GM12878 (cell line): ENCODE measurements around the gene CLK1. TPM values are rescaled to one million over a fixed set of nuclear protein-coding genes. Genes with fewer than 3 reads are reported as not detected.

Experiments
- BCL11A ChIP-seq: IDR thresholded peaks from 2 replicates; pipeline ENCODE4 v1.6.1; 2011; ENCODE audit warnings: low read depth, low read length
- CBFB ChIP-seq: IDR thresholded peaks from 2 replicates; pipeline ENCODE4 v1.6.1; 2016; ENCODE audit warnings: antibody characterized with exemption, low read depth
- CEBPB ChIP-seq, 2 experiments: fragments of 150-350 bp in 1 of 2; IDR thresholded peaks; 2 replicates each; pipeline ENCODE4 v1.6.1; 2012 to 2014; ENCODE audit warnings: low read depth in 2 of 2, low read length in 2 of 2, borderline replicate concordance in 1 of 2, inconsistent platforms in 1 of 2
- CHD1 ChIP-seq: IDR thresholded peaks from 2 replicates; pipeline ENCODE4 v1.6.1; 2012; ENCODE audit warnings: low read depth, low read length, improper control_type of control experiment
- CHD2 ChIP-seq: IDR thresholded peaks from 2 replicates; pipeline ENCODE4 v1.6.1; 2011; ENCODE audit warnings: low read depth, low read length, improper control_type of control experiment, borderline replicate concordance
- CREB1 ChIP-seq: IDR thresholded peaks from 2 replicates; pipeline ENCODE4 v1.6.1; 2012; ENCODE audit warnings: low read depth, mild to moderate bottlenecking, inconsistent platforms
- FOXK2 ChIP-seq: fragments of 450-650 bp; IDR thresholded peaks from 2 replicates; pipeline ENCODE4 v1.6.1; 2017; ENCODE audit warnings: mild to moderate bottlenecking, moderate library complexity
- HDAC2 ChIP-seq: fragments of 200-600 bp; sonication (generic); IDR thresholded peaks from 2 replicates; pipeline ENCODE4 v1.6.1; 2017
- HDAC6 ChIP-seq: fragments of 200-600 bp; sonication (generic); IDR thresholded peaks from one replicate; pipeline ENCODE4 v1.8.0; 2017; ENCODE audit warnings: antibody characterized with exemption; ENCODE audit not compliant: unreplicated experiment
- IRF4 ChIP-seq: IDR thresholded peaks from 2 replicates; pipeline ENCODE4 v1.6.1; 2011; ENCODE audit warnings: low read depth, low read length
- NBN ChIP-seq: fragments of 450-650 bp; IDR thresholded peaks from 2 replicates; pipeline ENCODE4 v1.6.1; 2016
- NFYA ChIP-seq: IDR thresholded peaks from 2 replicates; pipeline ENCODE4 v1.6.1; 2011; ENCODE audit warnings: low read depth, mild to moderate bottlenecking, low read length, improper control_type of control experiment, borderline replicate concordance
- NR2C2 ChIP-seq: IDR thresholded peaks from 2 replicates; pipeline ENCODE4 v1.6.1; 2011; ENCODE audit warnings: borderline replicate concordance, low read depth; ENCODE audit not compliant: control insufficient read depth, insufficient read length
- NRF1 ChIP-seq: conservative IDR thresholded peaks from 2 replicates; pipeline ENCODE4 v1.6.1; 2011; ENCODE audit warnings: mild to moderate bottlenecking, low read depth, low read length, improper control_type of control experiment
- PAX8 ChIP-seq: fragments of 450-650 bp; IDR thresholded peaks from 2 replicates; pipeline ENCODE4 v1.6.1; 2017; ENCODE audit warnings: mild to moderate bottlenecking, moderate library complexity
- POLR2AphosphoS5 ChIP-seq: IDR thresholded peaks from 2 replicates; pipeline ENCODE4 v1.6.1; 2011; ENCODE audit warnings: mild to moderate bottlenecking, low read length, inconsistent platforms
- POU2F2 ChIP-seq: IDR thresholded peaks from 3 replicates; pipeline ENCODE4 v1.6.1; 2011; ENCODE audit warnings: low read depth, mild to moderate bottlenecking, low read length, borderline replicate concordance
- RB1 ChIP-seq: fragments of 450-650 bp; formaldehyde crosslinking; IDR thresholded peaks from 2 replicates; pipeline ENCODE4 v1.6.1; 2017; ENCODE audit warnings: mild to moderate bottlenecking, borderline replicate concordance
- SUPT20H ChIP-seq: IDR thresholded peaks from 2 replicates; pipeline ENCODE4 v1.6.1; 2011; ENCODE audit warnings: low read depth, mild to moderate bottlenecking, low read length, moderate library complexity, borderline replicate concordance; ENCODE audit not compliant: control insufficient read depth
- SUZ12 ChIP-seq: fragments of 200-600 bp; sonication (generic); IDR thresholded peaks from one replicate; pipeline ENCODE4 v1.6.1; 2018; ENCODE audit warnings: antibody characterized with exemption, mild to moderate bottlenecking; ENCODE audit not compliant: unreplicated experiment
- polyA plus RNA-seq, 11 experiments: library from polyadenylated mRNA; depleted of rRNA in 4 of 11; unstranded in 6 of 11; stranded (reverse) in 5 of 11; fragments of >200 nt; fragmentation: Nextera tagmentation in 4 of 11; fragmentation: Illumina TruSeq in 1 of 11; extraction: Ambion mirVana in 4 of 11; extraction: Trizol in 1 of 11; gene quantifications; 1 replicate in 1 of 11; 2 replicates in 10 of 11; pipeline versions ENCODE4 v1.2.1 to v1.2.3, GENCODE V29; 2011 to 2016; ENCODE audit warnings: inconsistent platforms in 2 of 11, missing spikeins in 2 of 11, low read depth in 1 of 11
- total RNA-seq, 4 experiments: library from RNA; depleted of rRNA in 3 of 4; stranded (reverse); fragments of >200 nt in 3 of 4; fragmentation: Illumina TruSeq in 1 of 4; extraction: Trizol in 1 of 4; gene quantifications; 2 replicates each; pipeline versions ENCODE4 v1.2.1 to v1.2.3, GENCODE V29; 2013 to 2021
- TF ChIP-seq, protein P1 (sequence below): fragments of 450-650 bp; IDR thresholded peaks from 2 replicates; pipeline ENCODE4 v1.6.1; 2014; ENCODE audit warnings: mild to moderate bottlenecking
- TF ChIP-seq, protein P2 (sequence below): fragments of 450-650 bp; IDR thresholded peaks from 2 replicates; pipeline ENCODE4 v1.6.1; 2018; ENCODE audit warnings: borderline replicate concordance, mild to moderate bottlenecking; ENCODE audit not compliant: partially characterized antibody
- TF ChIP-seq, protein P3 (sequence below): IDR thresholded peaks from 2 replicates; pipeline ENCODE4 v1.6.1; 2012; ENCODE audit warnings: low read depth, low read length, improper control_type of control experiment

CLK1 gene
- total and polyA plus RNA-seq, 10 of the 15 experiments (the other 5 are each of a cell fraction or from before 2014, with no cell fraction given), result 61.2 to 221 (median 80.1) TPM

DNA sequence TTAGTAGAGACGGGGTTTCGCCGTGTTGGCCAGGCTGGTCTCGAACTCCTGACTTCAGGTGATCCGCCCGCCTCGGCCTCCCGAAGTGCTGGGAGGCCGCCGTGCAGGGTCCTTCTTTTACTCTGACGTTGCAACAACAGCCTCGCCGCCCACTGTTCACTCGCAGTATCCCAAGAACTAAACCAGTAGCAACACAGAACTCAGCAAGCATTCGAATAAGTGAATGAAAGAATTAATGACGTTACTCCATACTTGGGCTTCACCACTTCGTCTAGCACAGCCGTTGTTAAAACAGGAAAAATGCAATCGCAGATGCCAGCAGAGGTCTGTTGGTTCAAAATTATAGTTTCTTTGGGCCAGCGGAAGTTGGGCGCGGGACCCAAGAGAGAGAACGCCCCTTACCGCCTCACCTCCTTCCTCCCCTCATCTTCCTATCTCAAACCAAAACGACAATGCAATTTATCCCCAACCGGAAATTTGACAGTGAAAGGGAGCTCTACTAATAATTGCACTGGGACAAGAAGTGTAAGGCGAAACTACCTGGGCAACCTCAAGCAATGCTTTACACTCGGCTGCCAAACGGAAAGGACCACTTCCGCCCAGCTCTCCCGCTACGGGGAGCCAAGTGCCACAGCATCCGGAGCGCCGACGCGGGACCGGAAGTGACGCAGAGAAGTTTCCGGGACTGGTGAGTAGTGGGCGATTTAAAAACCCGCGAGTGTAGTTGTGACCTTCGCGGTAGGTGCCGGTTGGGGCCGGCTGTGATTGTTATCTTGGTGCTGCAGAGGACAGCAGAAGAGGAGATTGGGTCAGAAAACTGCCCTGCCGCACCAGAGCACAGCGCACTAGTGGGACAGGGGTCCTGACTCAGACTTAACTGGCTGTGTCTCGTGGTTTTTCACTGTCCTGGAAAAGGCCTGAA, 24.5 kb upstream of the CLK1 start, which contains the start of the genes NIF3L1 and PPIL3 (continued):
- TF ChIP-seq IRF4, result peak; percentile 75
- TF ChIP-seq CEBPB (IDR thresholded peaks at IDR 0.05; ENCODE audit: borderline replicate concordance in 1 of 2, low read depth in 2 of 2, low read length in 2 of 2), result no peak
- TF ChIP-seq BCL11A, result 0 out of 2 replicates have a peak, but pooled peaks have one; percentile 22
- peak; percentile 89 for TF ChIP-seq POU2F2
- TF ChIP-seq NR2C2, result no peak
- TF ChIP-seq, protein P1, sequence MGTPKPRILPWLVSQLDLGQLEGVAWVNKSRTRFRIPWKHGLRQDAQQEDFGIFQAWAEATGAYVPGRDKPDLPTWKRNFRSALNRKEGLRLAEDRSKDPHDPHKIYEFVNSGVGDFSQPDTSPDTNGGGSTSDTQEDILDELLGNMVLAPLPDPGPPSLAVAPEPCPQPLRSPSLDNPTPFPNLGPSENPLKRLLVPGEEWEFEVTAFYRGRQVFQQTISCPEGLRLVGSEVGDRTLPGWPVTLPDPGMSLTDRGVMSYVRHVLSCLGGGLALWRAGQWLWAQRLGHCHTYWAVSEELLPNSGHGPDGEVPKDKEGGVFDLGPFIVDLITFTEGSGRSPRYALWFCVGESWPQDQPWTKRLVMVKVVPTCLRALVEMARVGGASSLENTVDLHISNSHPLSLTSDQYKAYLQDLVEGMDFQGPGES, result no peak
- peak; percentile 88 for TF ChIP-seq POLR2AphosphoS5
- TF ChIP-seq RB1, result peak; percentile 17; the same call in 1 of the 2 replicates
- TF ChIP-seq HDAC2, result no peak; the same call in 1 of the 2 replicates
- TF ChIP-seq NBN, result peak; percentile 98
- no peak; the same call in none of the 2 replicates for TF ChIP-seq FOXK2
- TF ChIP-seq SUPT20H, result no peak
- peak; percentile 48; the same call in 1 of the 2 replicates for TF ChIP-seq CBFB
- TF ChIP-seq CREB1, result peak; percentile 94
- TF ChIP-seq HDAC6, result no peak
- TF ChIP-seq, protein P2, sequence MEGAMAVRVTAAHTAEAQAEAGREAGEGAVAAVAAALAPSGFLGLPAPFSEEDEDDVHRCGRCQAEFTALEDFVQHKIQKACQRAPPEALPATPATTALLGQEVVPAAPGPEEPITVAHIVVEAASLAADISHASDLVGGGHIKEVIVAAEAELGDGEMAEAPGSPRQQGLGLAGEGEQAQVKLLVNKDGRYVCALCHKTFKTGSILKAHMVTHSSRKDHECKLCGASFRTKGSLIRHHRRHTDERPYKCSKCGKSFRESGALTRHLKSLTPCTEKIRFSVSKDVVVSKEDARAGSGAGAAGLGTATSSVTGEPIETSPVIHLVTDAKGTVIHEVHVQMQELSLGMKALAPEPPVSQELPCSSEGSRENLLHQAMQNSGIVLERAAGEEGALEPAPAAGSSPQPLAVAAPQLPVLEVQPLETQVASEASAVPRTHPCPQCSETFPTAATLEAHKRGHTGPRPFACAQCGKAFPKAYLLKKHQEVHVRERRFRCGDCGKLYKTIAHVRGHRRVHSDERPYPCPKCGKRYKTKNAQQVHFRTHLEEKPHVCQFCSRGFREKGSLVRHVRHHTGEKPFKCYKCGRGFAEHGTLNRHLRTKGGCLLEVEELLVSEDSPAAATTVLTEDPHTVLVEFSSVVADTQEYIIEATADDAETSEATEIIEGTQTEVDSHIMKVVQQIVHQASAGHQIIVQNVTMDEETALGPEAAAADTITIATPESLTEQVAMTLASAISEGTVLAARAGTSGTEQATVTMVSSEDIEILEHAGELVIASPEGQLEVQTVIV, result peak; percentile 58
- TF ChIP-seq NRF1, result no peak
- TF ChIP-seq, protein P3, sequence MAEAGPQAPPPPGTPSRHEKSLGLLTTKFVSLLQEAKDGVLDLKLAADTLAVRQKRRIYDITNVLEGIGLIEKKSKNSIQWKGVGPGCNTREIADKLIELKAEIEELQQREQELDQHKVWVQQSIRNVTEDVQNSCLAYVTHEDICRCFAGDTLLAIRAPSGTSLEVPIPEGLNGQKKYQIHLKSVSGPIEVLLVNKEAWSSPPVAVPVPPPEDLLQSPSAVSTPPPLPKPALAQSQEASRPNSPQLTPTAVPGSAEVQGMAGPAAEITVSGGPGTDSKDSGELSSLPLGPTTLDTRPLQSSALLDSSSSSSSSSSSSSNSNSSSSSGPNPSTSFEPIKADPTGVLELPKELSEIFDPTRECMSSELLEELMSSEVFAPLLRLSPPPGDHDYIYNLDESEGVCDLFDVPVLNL, result peak; percentile 87
- no peak for TF ChIP-seq NFYA
- TF ChIP-seq PAX8, result no peak
- no peak for TF ChIP-seq CHD1
- TF ChIP-seq CHD2, result no peak
- no peak for TF ChIP-seq SUZ12
